Motor neuron (in vitro differentiated cells): ENCODE measurements around the gene GALNT5. TPM values are rescaled to one million over a fixed set of nuclear protein-coding genes. Genes with fewer than 3 reads are reported as not detected.
"Not testable (repeated sequence)": the region's sequence is repeated elsewhere in the genome, so short reads cannot be mapped to it uniquely, and the experiment has no call there.

Experiments used
- ATAC-seq, 8 experiments: fragments of 200-7000 bp; cut with Tn5 transposase; replicated peaks in 6 of 8; 2 replicates each; pipeline ENCODE4 v1.8.0; 2021; ENCODE audit warnings: mild to moderate bottlenecking in 8 of 8, moderate library complexity in 8 of 8
- H3K27ac ChIP-seq, 2 donors: fragments of 250-450 bp; sonication (Bioruptor Pico); 2 replicates each; pipeline ENCODE4 v1.9.0; 2021; ENCODE audit warnings: antibody characterized with exemption in 2 of 2, mild to moderate bottlenecking in 2 of 2, moderate library complexity in 1 of 2
- H3K4me1 ChIP-seq, 2 donors: fragments of 250-450 bp; sonication (Bioruptor Pico); replicated peaks in 1 of 2; 2 replicates each; pipeline ENCODE4 v1.6.1; 2021; ENCODE audit warnings: antibody characterized with exemption in 2 of 2, mild to moderate bottlenecking in 2 of 2, moderate library complexity in 1 of 2
- H3K4me3 ChIP-seq, 5 donors: fragments of 250-450 bp; sonication (Bioruptor Pico); 2 replicates each; pipeline ENCODE4 v1.9.0; 2021; ENCODE audit warnings: antibody characterized with exemption in 5 of 5, mild to moderate bottlenecking in 5 of 5, moderate library complexity in 4 of 5
- WGBS, 10 experiments: fragments of 450-650 bp; shearing (Covaris generic); methylation state at CpG; one replicate each; pipeline ENCODE4 v1.0.0; 2022; 5-methylcytosine and 5-hydroxymethylcytosine counted together
- in situ Hi-C, 9 experiments: fragments of 400-800 bp; cut with MboI; loops; one replicate each; pipeline ENCODE4 v1.15.0; 2021; ENCODE audit warnings: low sequenced_read_pairs in 9 of 9, low pct_unique_long_range_greater_than_20kb in 2 of 9; ENCODE audit not compliant: unreplicated experiment in 9 of 9
- total RNA-seq, 8 experiments: library from RNA; unstranded; fragments of 300-600 nt; gene quantifications; 2 replicates each; pipeline versions ENCODE4 v1.2.3 to v1.2.4, GENCODE V29; 2022

Gene GALNT5
- total RNA-seq, 8 experiments from 2014 or later, result 0.04 to 11.0 (median 0.35) TPM; not detected in 1

GRCh38 chr2:157327200-157327599 is 69.7 kb downstream of the GALNT5 start:
- peak in 1 of 8 experiments; percentile 19 for ATAC-seq
- H3K27ac ChIP-seq, result no peak overlapping the region
- peaks cover 12% of the 10 kb centered on the region in 2 donors for H3K4me1 ChIP-seq
- in situ Hi-C loops, result loop anchor here in 1 of 9 experiments (25.0 kb wide), 1 partner anchor 685 kb away; no protein-coding TSS in a partner anchor
- no peak overlapping the region for H3K4me3 ChIP-seq
- WGBS, 10 experiments, result 67 to 93% (median 79%) methylated on average over 2 to 3 of the region's 3 CpGs

GRCh38 chr2:157327621-157328500 is 70.4 kb downstream of the GALNT5 start:
- H3K4me3 ChIP-seq, result no peak overlapping the region
- no peak overlapping the region for H3K27ac ChIP-seq
- 4 to 92% (median 69%) methylated on average over 2 to 11 of the region's 11 CpGs for WGBS, 10 experiments
- in situ Hi-C loops, result loop anchor here in 1 of 9 experiments (25.0 kb wide), 1 partner anchor 684 kb away; no protein-coding TSS in a partner anchor
- ATAC-seq, result peak; percentile 66 to 100 (median 80)
- H3K4me1 ChIP-seq, result peaks cover 12% of the 10 kb centered on the region in 2 donors

- H3K4me1 ChIP-seq, result peaks cover 12% of the 10 kb centered on the region in 2 donors
- no peak for ATAC-seq
- H3K4me3 ChIP-seq, result no peak overlapping the region
- in situ Hi-C loops, result loop anchor here in 1 of 9 experiments (25.0 kb wide), 1 partner anchor 683 kb away; no protein-coding TSS in a partner anchor
- 50 to 100% (median 83%) methylated on average over 1 to 4 of the region's 9 CpGs; no CpG with 5 or more reads in 2 of the 10 experiments for WGBS, 10 experiments
- H3K27ac ChIP-seq, result no peak overlapping the region
Measured at GRCh38 chr2:157329524-157329923, 72.0 kb downstream of the GALNT5 start.

GRCh38 chr2:157333304-157334047 is 76.0 kb downstream of the GALNT5 start:
- no peak for ATAC-seq
- WGBS, 10 experiments, result 43 to 100% (median 90%) methylated on average over 1 to 2 of the region's 2 CpGs; no CpG with 5 or more reads in 4 of the 10 experiments
- in situ Hi-C loops, result loop anchor here in 1 of 9 experiments (25.0 kb wide), 1 partner anchor 679 kb away; no protein-coding TSS in a partner anchor
- Histone ChIP-seq H3K27ac (no peak overlapping the region), H3K4me1 (peaks cover 0 to 5% of the 10 kb centered on the region in 2 donors), H3K4me3 (no peak overlapping the region)

GRCh38 chr2:157334335-157334734 is 76.8 kb downstream of the GALNT5 start:
- Histone ChIP-seq H3K27ac (no peak overlapping the region), H3K4me3 (no peak overlapping the region), H3K4me1 (peaks cover 0 to 5% of the 10 kb centered on the region in 2 donors)
- 4 to 98% (median 85%) methylated on average over 1 to 4 of the region's 4 CpGs for WGBS, 10 experiments
- no peak for ATAC-seq
- in situ Hi-C loops, result loop anchor here in 1 of 9 experiments (25.0 kb wide), 1 partner anchor 678 kb away; no protein-coding TSS in a partner anchor

- ATAC-seq, result no peak
- 78 to 100% (median 96%) methylated on average over 1 to 3 of the region's 3 CpGs; no CpG with 5 or more reads in 1 of the 10 experiments for WGBS, 10 experiments
- in situ Hi-C loops, result loop anchor here in 1 of 9 experiments (25.0 kb wide), 1 partner anchor 678 kb away; no protein-coding TSS in a partner anchor
- Histone ChIP-seq H3K27ac (no peak overlapping the region), H3K4me3 (no peak overlapping the region), H3K4me1 (peaks cover 0 to 5% of the 10 kb centered on the region in 2 donors)
Measured at GRCh38 chr2:157334797-157335196, 77.3 kb downstream of the GALNT5 start.

GRCh38 chr2:157336137-157337010 is 78.9 kb downstream of the GALNT5 start:
- no peak overlapping the region for H3K27ac ChIP-seq
- no peak overlapping the region for H3K4me3 ChIP-seq
- H3K4me1 ChIP-seq, result peaks cover 0 to 5% of the 10 kb centered on the region in 2 donors
- 18 to 82% (median 47%) methylated on average over 1 to 8 of the region's 8 CpGs for WGBS, 10 experiments
- in situ Hi-C loops, result loop anchor here in 1 of 9 experiments (25.0 kb wide), 1 partner anchor 676 kb away; no protein-coding TSS in a partner anchor
- ATAC-seq, result peak in 3 of 8 experiments; percentile 44 to 67 (median 63)

- in situ Hi-C loops, result loop anchor here in 1 of 9 experiments (25.0 kb wide), 1 partner anchor 674 kb away; no protein-coding TSS in a partner anchor
- Histone ChIP-seq H3K27ac (no peak overlapping the region), H3K4me1 (peaks cover 0 to 5% of the 10 kb centered on the region in 2 donors), H3K4me3 (no peak overlapping the region)
- 50 to 100% (median 73%) methylated on average over 1 to 3 of the region's 3 CpGs; no CpG with 5 or more reads in 4 of the 10 experiments for WGBS, 10 experiments
- ATAC-seq, result no peak
Measured at GRCh38 chr2:157337978-157338377, 80.5 kb downstream of the GALNT5 start.

- H3K4me1 ChIP-seq, result peaks cover 0 to 5% of the 10 kb centered on the region in 2 donors
- 30 to 100% (median 73%) methylated on average over 1 to 4 of the region's 4 CpGs; no CpG with 5 or more reads in 1 of the 10 experiments for WGBS, 10 experiments
- no peak overlapping the region for H3K27ac ChIP-seq
- no peak for ATAC-seq
- in situ Hi-C loops, result loop anchor here in 1 of 9 experiments (25.0 kb wide), 1 partner anchor 672 kb away; no protein-coding TSS in a partner anchor
- no peak overlapping the region for H3K4me3 ChIP-seq
Measured at GRCh38 chr2:157339965-157340655, 82.6 kb downstream of the GALNT5 start.

GRCh38 chr2:157341381-157341780 is 83.9 kb downstream of the GALNT5 start:
- ATAC-seq, H3K27ac ChIP-seq, H3K4me3 ChIP-seq, H3K4me1 ChIP-seq: not testable (repeated sequence)
- WGBS, 10 experiments, result 100% methylated on average over 1 of the region's 2 CpGs; no CpG with 5 or more reads in 9 of the 10 experiments
- in situ Hi-C loops, result loop anchor here in 1 of 9 experiments (25.0 kb wide), 1 partner anchor 671 kb away; no protein-coding TSS in a partner anchor

- Histone ChIP-seq H3K4me3 (no peak overlapping the region), H3K27ac (no peak overlapping the region), H3K4me1 (no peaks in the 10 kb centered on the region)
- in situ Hi-C loops, result loop anchor here in 1 of 9 experiments (25.0 kb wide), 1 partner anchor 666 kb away; no protein-coding TSS in a partner anchor
- no peak for ATAC-seq
- 40 to 89% (median 80%) methylated on average over 1 to 2 of the region's 2 CpGs; no CpG with 5 or more reads in 1 of the 10 experiments for WGBS, 10 experiments
Measured at GRCh38 chr2:157345647-157346389, 88.3 kb downstream of the GALNT5 start.
